ENCODE results near the gene UBR4. TPM values are rescaled to one million over a fixed set of nuclear protein-coding genes. Genes with fewer than 3 reads are reported as not detected.

Gene UBR4
- total RNA-seq, 2 donors from 2014 or later: 148 to 151 TPM

DNA sequence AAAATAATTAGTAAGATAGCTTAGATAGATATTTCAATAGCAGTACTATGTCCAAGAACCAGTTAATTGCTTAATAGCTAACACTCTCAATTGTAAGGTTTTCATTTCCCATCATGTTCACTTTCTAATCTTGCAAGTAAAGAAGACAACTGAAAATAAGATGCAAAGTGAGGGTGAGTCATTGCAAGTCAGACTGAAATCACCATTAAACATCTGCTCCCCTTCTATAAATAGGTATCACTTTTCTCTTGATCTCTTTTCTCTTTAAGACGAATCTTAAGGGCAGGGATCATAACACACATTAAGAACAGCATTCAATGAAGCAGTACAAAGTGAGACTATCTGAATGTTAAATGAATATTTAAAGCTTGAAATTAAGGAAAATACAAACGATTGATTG, 40.4 kb downstream of the UBR4 start:
- Histone ChIP-seq H3K27ac (ENCODE audit: low read depth, low read length) (no peak overlapping the region), H3K9ac (ENCODE audit: extremely low read depth, low read length, poor library complexity, severe bottlenecking) (no peak overlapping the region), H3K4me3 (ENCODE audit: low read length) (no peak overlapping the region), H3K36me3 (ENCODE audit: control insufficient read depth, insufficient read depth, low read length) (peaks cover 96% of the 10 kb centered on the region), H3K27me3 (ENCODE audit: control insufficient read depth, insufficient read depth, low read length, poor library complexity, severe bottlenecking) (no peaks in the 10 kb centered on the region), H3K9me3 (ENCODE audit: control insufficient read depth, low read length) (no peaks in the 10 kb centered on the region), H3K4me1 (ENCODE audit: control insufficient read depth, insufficient read depth, low read length) (no peaks in the 10 kb centered on the region)
- TF ChIP-seq, protein P1, sequence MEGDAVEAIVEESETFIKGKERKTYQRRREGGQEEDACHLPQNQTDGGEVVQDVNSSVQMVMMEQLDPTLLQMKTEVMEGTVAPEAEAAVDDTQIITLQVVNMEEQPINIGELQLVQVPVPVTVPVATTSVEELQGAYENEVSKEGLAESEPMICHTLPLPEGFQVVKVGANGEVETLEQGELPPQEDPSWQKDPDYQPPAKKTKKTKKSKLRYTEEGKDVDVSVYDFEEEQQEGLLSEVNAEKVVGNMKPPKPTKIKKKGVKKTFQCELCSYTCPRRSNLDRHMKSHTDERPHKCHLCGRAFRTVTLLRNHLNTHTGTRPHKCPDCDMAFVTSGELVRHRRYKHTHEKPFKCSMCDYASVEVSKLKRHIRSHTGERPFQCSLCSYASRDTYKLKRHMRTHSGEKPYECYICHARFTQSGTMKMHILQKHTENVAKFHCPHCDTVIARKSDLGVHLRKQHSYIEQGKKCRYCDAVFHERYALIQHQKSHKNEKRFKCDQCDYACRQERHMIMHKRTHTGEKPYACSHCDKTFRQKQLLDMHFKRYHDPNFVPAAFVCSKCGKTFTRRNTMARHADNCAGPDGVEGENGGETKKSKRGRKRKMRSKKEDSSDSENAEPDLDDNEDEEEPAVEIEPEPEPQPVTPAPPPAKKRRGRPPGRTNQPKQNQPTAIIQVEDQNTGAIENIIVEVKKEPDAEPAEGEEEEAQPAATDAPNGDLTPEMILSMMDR (conservative IDR thresholded peaks at IDR 0.05): no peak
- no peak for DNase-seq
- Mint-ChIP-seq H3K4me1 (no peaks in the 10 kb centered on the region), H3K27ac (no peak overlapping the region), H3K4me3 (no peak overlapping the region), H3K9me3 (no peaks in the 10 kb centered on the region), H3K36me3 (ENCODE audit: low read depth) (peaks cover 95% of the 10 kb centered on the region), H3K27me3 (ENCODE audit: insufficient read depth) (no peaks in the 10 kb centered on the region)
- WGBS, 2 experiments (ENCODE audit: insufficient coverage in 1 of 2, insufficient read length in 1 of 2): 98 to 100% methylated on average over 1 to 2 of the region's 2 CpGs

DNA sequence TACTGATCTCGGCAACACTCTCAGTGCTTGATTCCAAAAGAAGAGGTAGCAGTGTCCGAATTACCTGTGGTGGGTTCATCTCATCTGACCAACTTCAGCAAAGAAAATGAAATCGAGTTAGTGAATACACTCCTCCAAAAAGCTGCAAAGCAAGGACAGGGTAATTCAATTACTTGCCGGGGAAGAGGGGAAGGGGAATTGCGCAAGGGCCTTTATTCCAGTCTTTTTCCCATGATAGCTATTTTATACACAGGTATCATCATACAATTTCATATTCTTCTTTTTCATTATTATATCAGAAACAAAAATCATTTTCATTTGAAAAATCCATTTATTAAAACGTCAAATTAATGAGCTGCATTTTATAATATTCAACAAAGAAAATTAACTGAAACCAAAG, 42.9 kb downstream of the UBR4 start:
- TF ChIP-seq, protein P1 (conservative IDR thresholded peaks at IDR 0.05): no peak

DNA sequence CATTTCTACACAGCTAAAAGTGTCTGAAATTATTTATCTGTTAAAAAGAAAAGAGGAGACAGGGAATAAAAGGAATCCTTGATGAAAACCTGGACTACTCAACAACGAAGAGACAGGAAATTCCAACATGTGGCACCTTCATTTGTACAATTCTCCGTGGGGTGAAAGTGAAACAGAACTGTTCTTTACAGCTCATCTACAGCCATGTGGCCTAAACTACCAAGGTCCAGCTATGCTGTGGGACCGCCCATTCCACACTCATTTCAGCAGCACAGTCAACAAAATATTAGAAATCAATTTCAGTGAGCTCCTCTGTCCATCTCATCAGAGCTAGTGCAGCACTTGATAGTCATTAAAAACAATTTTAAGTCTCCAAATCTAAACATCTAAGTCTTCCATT, 44.0 kb downstream of the UBR4 start:
- WGBS, 2 experiments (ENCODE audit: insufficient coverage in 1 of 2, insufficient read length in 1 of 2): 96 to 97% methylated on average over 3 of the region's 3 CpGs
- TF ChIP-seq, protein P1 (conservative IDR thresholded peaks at IDR 0.05): no peak
- peaks cover 94% of the 10 kb centered on the region for H3K36me3 Mint-ChIP-seq (ENCODE audit: low read depth)
- no peaks in the 10 kb centered on the region for H3K9me3 Mint-ChIP-seq
- peak overlapping the region; percentile 20 for H3K27ac Mint-ChIP-seq
- Histone ChIP-seq H3K9ac (ENCODE audit: extremely low read depth, low read length, poor library complexity, severe bottlenecking) (no peak overlapping the region), H3K9me3 (ENCODE audit: control insufficient read depth, low read length) (no peaks in the 10 kb centered on the region), H3K36me3 (ENCODE audit: control insufficient read depth, insufficient read depth, low read length) (peaks cover 100% of the 10 kb centered on the region), H3K27me3 (ENCODE audit: control insufficient read depth, insufficient read depth, low read length, poor library complexity, severe bottlenecking) (no peaks in the 10 kb centered on the region), H3K4me3 (ENCODE audit: low read length) (no peak overlapping the region), H3K4me1 (ENCODE audit: control insufficient read depth, insufficient read depth, low read length) (no peaks in the 10 kb centered on the region), H3K27ac (ENCODE audit: low read depth, low read length) (no peak overlapping the region)
- no peaks in the 10 kb centered on the region for H3K4me1 Mint-ChIP-seq
- H3K4me3 Mint-ChIP-seq: no peak overlapping the region
- H3K27me3 Mint-ChIP-seq (ENCODE audit: insufficient read depth): no peaks in the 10 kb centered on the region
- DNase-seq: no peak

More for the DNA sequence above, 42.9 kb downstream of the UBR4 start:
- 93 to 95% methylated on average over 5 to 6 of the region's 6 CpGs for WGBS, 2 experiments (ENCODE audit: insufficient coverage in 1 of 2, insufficient read length in 1 of 2)
- Histone ChIP-seq H3K9me3 (ENCODE audit: control insufficient read depth, low read length) (no peaks in the 10 kb centered on the region), H3K27me3 (ENCODE audit: control insufficient read depth, insufficient read depth, low read length, poor library complexity, severe bottlenecking) (no peaks in the 10 kb centered on the region), H3K9ac (ENCODE audit: extremely low read depth, low read length, poor library complexity, severe bottlenecking) (no peak overlapping the region), H3K27ac (ENCODE audit: low read depth, low read length) (no peak overlapping the region), H3K4me1 (ENCODE audit: control insufficient read depth, insufficient read depth, low read length) (no peaks in the 10 kb centered on the region), H3K36me3 (ENCODE audit: control insufficient read depth, insufficient read depth, low read length) (peaks cover 99% of the 10 kb centered on the region), H3K4me3 (ENCODE audit: low read length) (no peak overlapping the region)
- DNase-seq: no peak
- no peaks in the 10 kb centered on the region for H3K4me1 Mint-ChIP-seq
- no peak overlapping the region for H3K4me3 Mint-ChIP-seq
- H3K27ac Mint-ChIP-seq: no peak overlapping the region
- peaks cover 95% of the 10 kb centered on the region for H3K36me3 Mint-ChIP-seq (ENCODE audit: low read depth)
- no peaks in the 10 kb centered on the region for H3K27me3 Mint-ChIP-seq (ENCODE audit: insufficient read depth)
- no peaks in the 10 kb centered on the region for H3K9me3 Mint-ChIP-seq
